B cell (primary cell): ENCODE results near the gene TMEM163.

Experiments used
- CTCF ChIP-seq: fragments of 200-600 bp; IDR thresholded peaks from one replicate; pipeline ENCODE4 v1.8.0; 2022; ENCODE audit warnings: antibody characterized with exemption, mild to moderate bottlenecking
- EZH2 ChIP-seq: IDR thresholded peaks from 2 replicates; pipeline ENCODE4 v1.6.1; 2012; ENCODE audit warnings: borderline replicate concordance, low read depth, mild to moderate bottlenecking, moderate library complexity, low read length; ENCODE audit not compliant: insufficient read depth, poor library complexity, severe bottlenecking

- TF ChIP-seq CTCF: no peak
- TF ChIP-seq EZH2: no peak
Measured at GRCh38 chr2:134722728-134723127, 3.9 kb upstream of the TMEM163 start.
